Upper lobe of left lung (tissue), 6 donors: ENCODE results near the gene UBE2E2. TPM values are rescaled to one million over a fixed set of nuclear protein-coding genes. Genes with fewer than 3 reads are reported as not detected.

ENCODE experiments used
- ATAC-seq, 2 donors: fragments of 200-7000 bp; cut with Tn5 transposase; one replicate each; pipeline ENCODE4 v1.9.1; 2022; ENCODE audit warnings: mild to moderate bottlenecking in 2 of 2, moderate library complexity in 2 of 2; ENCODE audit not compliant: low FRiP score in 2 of 2
- DNase-seq, 2 donors: peaks; one replicate each; pipeline ENCODE4 v3.0.0-alpha.2; 2019 to 2020
- H3K27ac ChIP-seq, 4 donors: fragments of 200-600 bp; sonication (generic); one replicate each; pipeline ENCODE4 v1.5.1; 2016 to 2019
- H3K27me3 ChIP-seq, 4 donors: fragments of 200-600 bp; sonication (generic); one replicate each; pipeline ENCODE4 v1.5.1; 2017 to 2019
- H3K36me3 ChIP-seq, 4 donors: fragments of 200-600 bp; sonication (generic); one replicate each; pipeline ENCODE4 v1.5.1; 2016 to 2019
- H3K4me1 ChIP-seq, 4 donors: fragments of 200-600 bp; sonication (generic); one replicate each; pipeline ENCODE4 v1.5.1; 2018 to 2019
- H3K4me3 ChIP-seq, 4 donors: fragments of 200-600 bp; sonication (generic); one replicate each; pipeline ENCODE4 v1.5.1; 2017 to 2019; ENCODE audit warnings: mild to moderate bottlenecking in 2 of 4, moderate library complexity in 1 of 4
- H3K9me3 ChIP-seq, 4 donors: fragments of 200-600 bp; sonication (generic); one replicate each; pipeline ENCODE4 v1.5.1; 2018 to 2019
- CTCF ChIP-seq, 6 experiments: fragments of 450-650 bp in 4 of 6; fragments of 200-600 bp in 2 of 6; sonication (generic) in 2 of 6; IDR thresholded peaks; one replicate each; pipeline ENCODE4 v1.5.1; 2016 to 2019; ENCODE audit warnings: antibody characterized with exemption in 6 of 6
- EP300 ChIP-seq, 4 donors: sonication (generic); formaldehyde crosslinking; IDR thresholded peaks; one replicate each; pipeline ENCODE4 v1.5.1; 2017; ENCODE audit warnings: antibody characterized with exemption in 4 of 4, control low read depth in 2 of 4
- POLR2A ChIP-seq, 4 donors: fragments of 450-650 bp; IDR thresholded peaks; one replicate each; pipeline ENCODE4 v1.5.1; 2016 to 2017; ENCODE audit warnings: antibody characterized with exemption in 4 of 4, mild to moderate bottlenecking in 2 of 4
- POLR2AphosphoS5 ChIP-seq, 2 donors: sonication (generic); formaldehyde crosslinking; IDR thresholded peaks; one replicate each; pipeline ENCODE4 v1.5.1; 2017; ENCODE audit warnings: antibody characterized with exemption in 2 of 2
- WGBS, 2 donors: methylation state at CpG; one replicate each; pipeline ENCODE4 v1.1.5; 2017 to 2018; 5-methylcytosine and 5-hydroxymethylcytosine counted together
- total RNA-seq, 6 donors: library from RNA; depleted of rRNA in 4 of 6; stranded (reverse); fragments of >200 nt in 4 of 6; gene quantifications; one replicate each; pipeline versions ENCODE4 v1.1.0 to v1.2.1, GENCODE V29; 2016 to 2021
- donor health status: DM: no; HTN: no; CAD: no; lungs with moderate emphysema.
- donor health status: DM: no; HTN: yes; CAD: no; lungs with severe emphysema.

UBE2E2 gene
- total RNA-seq, 6 donors from 2014 or later: 18.3 to 61.5 (median 41.9) TPM

- WGBS, 2 donors: 84 to 96% methylated on average over 1 of the region's 1 CpG
- H3K27ac ChIP-seq: no peak overlapping the region
- no peak for ATAC-seq
- H3K27me3 ChIP-seq: no peaks in the 10 kb centered on the region
- no peaks in the 10 kb centered on the region for H3K36me3 ChIP-seq
- no peak overlapping the region for H3K4me3 ChIP-seq
- TF ChIP-seq POLR2AphosphoS5 (IDR thresholded peaks at IDR 0.05) (no peak), EP300 (IDR thresholded peaks at IDR 0.05) (no peak), CTCF (IDR thresholded peaks at IDR 0.05) (no peak), POLR2A (IDR thresholded peaks at IDR 0.05) (no peak)
- H3K9me3 ChIP-seq: no peaks in the 10 kb centered on the region
- no peak for DNase-seq
- no peaks in the 10 kb centered on the region for H3K4me1 ChIP-seq
These were observed 175.0 kb downstream of the UBE2E2 start for GRCh38 chr3:23377928-23378672.

GRCh38 chr3:23383875-23384274 is 180.7 kb downstream of the UBE2E2 start:
- TF ChIP-seq EP300 (IDR thresholded peaks at IDR 0.05) (no peak), POLR2AphosphoS5 (IDR thresholded peaks at IDR 0.05) (no peak), CTCF (IDR thresholded peaks at IDR 0.05) (no peak), POLR2A (IDR thresholded peaks at IDR 0.05) (no peak)
- H3K27me3 ChIP-seq: no peaks in the 10 kb centered on the region
- no peak overlapping the region for H3K4me3 ChIP-seq
- WGBS, 2 donors: 87 to 91% methylated on average over 3 of the region's 3 CpGs
- DNase-seq (no peak), ATAC-seq (no peak)
- H3K36me3 ChIP-seq: no peaks in the 10 kb centered on the region
- no peaks in the 10 kb centered on the region for H3K9me3 ChIP-seq
- H3K27ac ChIP-seq: no peak overlapping the region
- peaks cover 0 to 3% (median under 1%) of the 10 kb centered on the region in 4 donors for H3K4me1 ChIP-seq

GRCh38 chr3:23385327-23385726 is 182.2 kb downstream of the UBE2E2 start:
- Histone ChIP-seq H3K27ac (no peak overlapping the region), H3K4me1 (peaks cover 0 to 5% (median 1%) of the 10 kb centered on the region in 4 donors), H3K4me3 (no peak overlapping the region), H3K36me3 (no peaks in the 10 kb centered on the region), H3K27me3 (no peaks in the 10 kb centered on the region), H3K9me3 (no peaks in the 10 kb centered on the region)
- no peak for DNase-seq
- 75 to 89% methylated on average over 1 of the region's 1 CpG for WGBS, 2 donors
- no peak for ATAC-seq
- TF ChIP-seq CTCF (IDR thresholded peaks at IDR 0.05) (no peak), EP300 (IDR thresholded peaks at IDR 0.05) (no peak), POLR2A (IDR thresholded peaks at IDR 0.05) (no peak), POLR2AphosphoS5 (IDR thresholded peaks at IDR 0.05) (no peak)

- WGBS, 2 donors: 55 to 57% methylated on average over 3 of the region's 3 CpGs
These were observed 184.3 kb downstream of the UBE2E2 start for GRCh38 chr3:23387286-23387918.

More at GRCh38 chr3:23387286-23387918, 184.3 kb downstream of the UBE2E2 start:
- ATAC-seq: no peak
- DNase-seq: no peak
- H3K27ac ChIP-seq: no peak overlapping the region
- peaks cover 0 to 5% (median 1%) of the 10 kb centered on the region in 4 donors for H3K4me1 ChIP-seq
- H3K4me3 ChIP-seq: no peak overlapping the region
- H3K36me3 ChIP-seq: no peaks in the 10 kb centered on the region
- TF ChIP-seq CTCF (IDR thresholded peaks at IDR 0.05) (no peak), EP300 (IDR thresholded peaks at IDR 0.05) (no peak), POLR2AphosphoS5 (IDR thresholded peaks at IDR 0.05) (no peak)
- H3K27me3 ChIP-seq: no peaks in the 10 kb centered on the region
- H3K9me3 ChIP-seq: no peaks in the 10 kb centered on the region
